NOMO-1 (cell line): ENCODE data around the gene CCDC88A.

Experiments used
- DNase-seq, 2 experiments: peaks; one replicate each; lab custom pipeline; 2025; ENCODE audit not compliant: unreplicated experiment in 2 of 2; lab: John Stamatoyannopoulos, UW

The CCDC88A gene

DNA sequence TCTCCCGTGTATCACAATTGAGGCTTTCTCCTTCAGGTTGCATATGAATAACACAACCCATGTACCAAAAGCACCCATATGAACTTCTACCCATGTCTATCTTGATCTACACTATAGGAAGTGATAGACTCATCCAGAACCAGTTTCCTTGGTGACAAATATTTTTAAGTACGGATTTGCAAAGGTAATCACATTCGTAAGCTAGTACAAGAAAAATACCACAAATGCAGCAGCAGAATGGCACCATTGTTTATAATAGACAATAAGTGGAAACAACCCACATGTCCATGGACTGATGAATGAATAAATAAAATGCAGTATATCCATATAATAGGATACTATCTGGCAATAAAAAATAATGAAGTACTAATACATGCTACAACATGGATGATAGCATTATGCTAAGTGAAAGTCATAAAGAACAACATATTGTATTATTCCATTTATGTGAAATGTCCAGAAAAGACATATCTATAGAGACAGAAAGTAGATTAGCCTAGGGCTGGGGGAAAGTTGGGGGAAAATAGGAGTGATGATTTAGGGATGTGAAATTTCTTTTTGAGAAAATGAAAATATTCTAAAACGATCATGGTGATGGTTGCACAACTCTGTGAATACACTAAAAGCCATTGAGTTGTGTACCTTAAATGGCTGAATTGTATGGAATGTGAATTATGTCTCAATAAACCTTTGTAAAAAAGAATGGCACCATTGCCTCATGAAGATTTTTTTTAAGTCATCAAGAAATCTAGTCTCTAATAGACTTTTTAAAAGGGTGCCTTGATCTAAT, 3.4 kb upstream of the CCDC88A start:
- no peak for DNase-seq

DNA sequence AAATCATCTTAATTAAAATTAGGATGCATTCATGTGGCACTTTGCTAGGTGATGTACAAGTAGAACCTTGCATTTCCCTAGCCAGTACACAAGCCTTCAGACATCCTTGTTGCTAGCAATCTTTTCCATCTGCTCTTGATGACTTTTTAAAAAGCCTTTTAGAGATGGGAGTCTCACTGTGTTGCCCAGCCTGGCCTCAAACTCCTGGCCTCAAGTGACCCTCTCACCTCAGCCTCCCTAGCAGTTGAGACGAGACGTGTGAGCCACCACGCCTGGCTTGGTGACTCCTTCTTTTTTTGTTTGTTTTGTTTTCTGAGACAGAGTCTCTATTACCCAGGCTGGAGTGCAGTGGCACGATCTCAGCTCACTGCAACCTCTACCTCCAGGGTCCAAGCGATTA, 1.7 kb upstream of the CCDC88A start:
- no peak for DNase-seq

- no peak for DNase-seq
These were observed 1.2 kb upstream of the CCDC88A start for GRCh38 chr2:55420871-55421270.

GRCh38 chr2:55420439-55420725, 726 bp upstream of the CCDC88A start:
- no peak for DNase-seq

DNA sequence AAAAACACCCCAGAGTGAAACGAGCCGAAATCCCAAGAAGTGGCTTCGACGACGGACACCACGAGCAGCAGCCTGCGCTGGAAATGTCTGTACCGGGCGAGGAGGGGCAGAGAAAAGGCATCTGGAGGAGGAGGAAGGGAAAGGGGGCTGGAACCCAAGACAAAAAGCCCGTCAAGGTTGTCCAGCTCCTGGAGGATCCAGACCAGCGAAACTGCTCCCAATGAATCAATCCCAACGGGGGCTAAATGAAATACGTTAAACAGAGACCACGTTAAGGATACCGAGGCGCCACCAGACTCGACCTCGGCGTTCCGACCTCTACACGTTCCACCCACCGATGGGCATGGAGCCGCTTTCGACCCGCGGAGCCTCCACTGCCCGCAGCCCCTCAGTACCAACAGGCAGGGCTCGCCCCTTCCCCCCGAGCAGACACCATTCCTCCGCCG, 400 bp downstream of the CCDC88A start:
- peak; percentile 29 for DNase-seq

- DNase-seq, result peak in 1 of 2 experiments; percentile 48
These were observed 984 bp downstream of the CCDC88A start for GRCh38 chr2:55418512-55419232.

DNA sequence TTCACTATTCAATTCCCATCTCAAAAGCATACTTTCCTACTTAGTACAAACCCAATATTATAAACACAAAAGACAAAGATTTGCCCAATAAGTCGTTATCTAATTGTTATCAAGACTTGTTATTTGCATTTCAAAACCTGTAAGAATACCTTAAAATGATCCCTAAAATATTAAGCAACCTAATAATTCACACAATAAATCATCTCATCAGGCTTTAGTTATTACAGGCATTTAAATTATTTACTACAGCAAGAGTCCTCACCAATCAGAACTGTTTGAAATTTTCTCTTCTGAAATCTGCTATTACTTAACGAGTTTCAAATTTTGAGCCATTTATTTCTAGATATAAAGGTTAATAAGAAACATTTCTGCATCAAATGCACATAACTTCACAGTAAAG, 1.6 kb downstream of the CCDC88A start:
- DNase-seq, result no peak

DNA sequence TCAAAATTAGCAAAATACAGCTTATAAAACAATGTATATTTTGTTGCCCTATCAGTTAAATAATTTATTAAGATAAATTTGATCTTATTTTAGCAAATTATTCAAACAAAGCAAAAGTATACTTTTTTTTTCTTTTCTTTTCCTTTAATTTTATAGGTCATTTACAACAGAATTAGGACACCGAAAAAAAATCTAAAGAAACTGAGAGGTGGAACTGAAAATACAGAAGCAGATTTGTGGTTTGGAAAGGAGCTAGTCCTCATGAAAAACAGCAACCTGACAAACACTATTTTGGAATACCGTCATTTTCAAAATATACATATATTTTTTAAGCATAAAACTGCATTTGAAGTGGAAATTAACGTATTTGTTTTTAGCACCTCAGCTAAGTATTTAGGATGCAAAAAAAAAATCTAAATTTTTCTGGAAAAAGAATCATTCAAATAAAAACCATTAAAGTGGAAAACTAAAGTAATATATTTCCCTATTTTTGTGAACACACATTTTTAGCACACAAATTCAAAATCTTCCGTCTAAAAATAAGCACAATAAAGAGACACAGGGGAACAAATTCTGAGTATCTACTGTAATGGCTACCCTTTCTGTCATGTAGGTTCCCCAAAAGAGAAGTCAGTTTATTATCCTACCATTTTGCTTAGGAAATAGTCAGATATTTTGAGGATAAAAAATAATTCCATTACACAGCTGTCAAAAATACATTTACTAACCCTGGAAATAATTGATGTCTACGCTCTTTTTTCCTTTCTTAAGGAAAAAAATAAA, 2.7 kb downstream of the CCDC88A start:
- peak in 1 of 2 experiments; percentile 39 for DNase-seq

DNA sequence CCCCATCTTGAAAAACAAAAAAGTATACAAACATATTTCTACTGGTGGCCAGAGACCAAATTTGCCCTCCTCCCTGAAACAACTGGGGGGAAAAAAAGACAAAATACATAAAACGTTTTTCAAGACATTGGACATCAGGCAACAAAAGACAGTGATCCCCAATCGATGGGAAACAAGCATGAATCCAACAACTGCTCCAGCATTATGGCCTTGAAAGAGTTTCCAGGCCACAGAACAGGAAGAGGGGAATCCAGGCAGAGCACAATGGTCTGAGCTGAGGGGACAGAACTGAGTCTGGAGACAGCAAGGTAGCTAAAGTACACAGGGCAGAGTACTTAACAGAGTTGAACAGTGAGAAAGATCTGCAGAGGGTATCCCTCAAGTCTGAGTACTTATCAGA, 4.4 kb downstream of the CCDC88A start:
- no peak for DNase-seq

DNA sequence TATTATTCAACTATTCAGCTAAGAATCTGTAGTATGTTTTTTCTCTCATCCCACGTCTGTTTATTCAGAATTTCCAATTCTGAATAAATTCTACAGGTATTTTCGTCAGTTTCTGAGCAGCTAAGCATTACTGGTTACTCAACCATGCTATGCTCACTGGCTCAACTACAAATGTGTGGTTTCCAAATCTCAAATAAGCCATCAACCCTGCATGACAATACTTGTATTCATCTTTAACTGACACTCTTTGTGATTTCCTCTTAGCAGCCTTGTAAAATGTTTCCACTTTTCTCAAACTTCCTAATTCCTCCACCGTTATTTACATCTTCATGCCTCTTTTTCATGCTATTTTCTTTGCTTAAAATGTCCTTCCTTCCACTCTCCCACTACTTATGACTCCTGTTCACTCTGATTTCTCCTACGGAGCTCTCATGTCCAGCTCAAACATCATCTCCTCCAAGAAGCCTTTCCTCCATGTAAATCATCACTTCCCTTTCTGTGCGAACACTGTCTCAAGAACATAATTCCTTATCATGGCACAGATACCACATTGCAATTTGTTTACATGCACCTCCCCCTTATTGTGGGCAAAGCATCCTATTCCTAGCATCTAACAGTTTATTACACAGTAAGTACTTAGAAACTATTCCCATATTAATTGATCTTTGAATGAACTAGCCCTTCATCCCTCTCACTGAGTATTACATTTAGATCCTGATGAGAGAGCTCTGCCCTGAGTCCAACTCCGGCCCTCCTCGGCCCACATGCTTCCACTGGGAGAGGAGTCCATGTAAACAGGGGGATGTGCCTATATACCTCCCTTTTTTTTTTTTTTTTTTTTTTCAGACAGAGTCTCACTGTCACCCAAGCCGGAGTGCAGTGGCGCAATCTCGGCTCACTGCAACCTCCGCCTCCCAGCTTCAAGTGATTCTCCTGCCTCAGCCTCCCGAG, 10.5 kb downstream of the CCDC88A start:
- DNase-seq, result peak in 1 of 2 experiments; percentile 28

GRCh38 chr2:55408098-55408882, 11.4 kb downstream of the CCDC88A start:
- DNase-seq, result no peak

GRCh38 chr2:55405116-55405515, 14.5 kb downstream of the CCDC88A start:
- DNase-seq, result no peak

DNA sequence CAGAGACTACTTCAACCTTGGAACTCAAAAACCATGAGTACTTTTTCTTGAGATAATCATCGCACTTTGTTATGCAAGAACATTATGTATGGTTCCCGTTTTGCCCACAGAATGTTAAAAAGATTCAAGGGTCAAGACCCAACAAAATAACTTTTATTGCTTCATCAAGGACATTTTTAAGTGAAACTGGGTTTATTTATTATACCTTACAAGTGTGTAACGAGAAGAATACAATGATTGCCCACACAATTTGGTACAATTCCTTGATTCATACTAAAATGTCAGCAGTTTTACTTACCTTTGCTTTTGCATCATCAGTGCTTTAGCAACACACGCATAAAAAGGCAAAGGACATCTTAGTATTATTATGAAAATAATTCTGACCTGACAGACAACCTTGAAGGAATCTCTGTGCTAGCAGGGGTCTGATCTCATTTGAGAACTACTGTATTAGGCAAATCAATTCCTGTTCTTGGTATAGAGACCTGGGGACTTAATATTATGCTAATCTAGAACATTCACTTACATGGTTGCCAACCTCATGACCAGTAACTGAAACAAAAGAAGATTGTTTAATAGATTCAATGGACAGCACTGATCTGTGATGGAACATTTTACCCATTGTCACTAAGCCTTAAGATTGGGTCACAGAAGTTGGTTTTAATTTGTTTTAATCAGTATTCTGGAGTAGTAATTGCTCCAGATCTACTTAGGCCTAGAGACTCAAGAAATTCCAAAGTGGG, 16.2 kb downstream of the CCDC88A start:
- peak; percentile 10 to 64 for DNase-seq

- DNase-seq, result no peak
These were observed 18.5 kb downstream of the CCDC88A start for GRCh38 chr2:55401124-55401523.

DNA sequence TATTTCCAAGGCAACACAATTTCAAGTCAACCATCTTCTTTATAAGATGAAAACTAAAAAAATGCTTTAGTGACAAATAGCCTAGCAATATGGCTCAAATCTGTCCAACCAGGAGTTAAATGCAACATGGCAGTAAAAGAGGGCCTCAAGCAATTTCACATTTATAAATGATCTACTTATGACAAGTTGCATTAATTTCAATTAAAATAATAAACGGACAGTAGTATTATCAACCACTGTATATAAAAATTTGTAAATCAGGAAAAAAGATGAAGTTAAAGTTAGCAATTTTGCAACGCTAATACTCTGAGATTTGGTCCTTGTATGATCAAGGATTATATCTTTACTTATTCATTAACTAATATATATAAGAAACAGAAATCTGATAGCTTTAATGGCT, 19.3 kb downstream of the CCDC88A start:
- DNase-seq, result no peak

DNA sequence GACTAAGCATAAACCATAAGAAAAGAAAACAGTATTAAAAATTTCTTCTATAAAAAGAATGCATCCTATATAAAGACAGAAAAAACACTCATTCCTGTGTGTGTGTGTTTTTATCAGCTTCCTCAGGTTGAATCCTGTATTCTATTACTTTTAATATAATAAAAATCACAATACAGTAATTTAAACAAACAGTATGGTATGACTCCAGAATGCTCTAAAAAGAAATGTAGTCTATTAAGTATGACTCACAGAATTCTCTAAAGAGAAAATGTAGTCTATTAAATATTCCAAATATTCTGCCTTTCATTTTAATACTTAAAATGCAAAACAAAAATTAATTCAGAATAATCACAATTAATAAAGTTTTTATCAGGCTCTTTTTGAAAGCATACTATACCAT, 19.8 kb downstream of the CCDC88A start:
- no peak for DNase-seq

- no peak for DNase-seq
These were observed 23.7 kb downstream of the CCDC88A start for GRCh38 chr2:55395724-55396605.

GRCh38 chr2:55391615-55392242, 27.9 kb downstream of the CCDC88A start:
- no peak for DNase-seq
